Caki2 (cell line): ENCODE measurements around the gene DHX35. TPM values are rescaled to one million over a fixed set of nuclear protein-coding genes. Genes with fewer than 3 reads are reported as not detected.

ENCODE experiments used
- DNase-seq: peaks from one replicate; pipeline ENCODE4 v3.0.0-alpha.2; 2015; ENCODE audit warnings: low read depth
- in situ Hi-C: cut with HindIII; loops from 2 replicates; pipeline ENCODE4 v1.10.0; 2016; ENCODE audit warnings: low sequenced_read_pairs, low pct_unique_long_range_greater_than_20kb, mixed read lengths
- total RNA-seq: library from RNA; depleted of rRNA; stranded (reverse); fragments of >200 nt; shearing (Covaris generic); gene quantifications from 2 replicates; pipeline ENCODE4 v1.2.3, GENCODE V29; 2014; ENCODE audit warnings: low replicate concordance; rRNA removed

The DHX35 gene
- total RNA-seq, 1 experiment from 2014 or later: 14.9 TPM

DNA sequence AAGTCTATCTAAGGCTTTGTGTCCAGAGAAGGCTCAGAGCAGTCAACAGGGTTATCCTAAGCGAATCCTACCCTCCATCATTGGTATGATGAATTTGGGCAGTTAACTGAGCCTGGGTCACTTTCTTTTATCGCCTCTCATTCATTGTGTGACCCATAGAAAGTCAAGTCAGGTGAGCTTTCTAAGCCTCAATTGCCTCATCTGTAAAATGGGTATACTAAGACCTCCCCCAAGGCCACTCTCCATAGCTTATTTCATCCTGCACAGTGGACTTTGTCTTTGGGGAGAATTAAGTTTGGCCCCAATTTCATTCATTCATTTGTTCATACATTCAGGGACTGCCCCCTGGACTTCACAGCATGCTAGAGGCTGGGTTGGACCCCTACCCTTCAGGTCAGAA, 110.5 kb downstream of the DHX35 start:
- DNase-seq: no peak
- in situ Hi-C loops: no loop called here

DNA sequence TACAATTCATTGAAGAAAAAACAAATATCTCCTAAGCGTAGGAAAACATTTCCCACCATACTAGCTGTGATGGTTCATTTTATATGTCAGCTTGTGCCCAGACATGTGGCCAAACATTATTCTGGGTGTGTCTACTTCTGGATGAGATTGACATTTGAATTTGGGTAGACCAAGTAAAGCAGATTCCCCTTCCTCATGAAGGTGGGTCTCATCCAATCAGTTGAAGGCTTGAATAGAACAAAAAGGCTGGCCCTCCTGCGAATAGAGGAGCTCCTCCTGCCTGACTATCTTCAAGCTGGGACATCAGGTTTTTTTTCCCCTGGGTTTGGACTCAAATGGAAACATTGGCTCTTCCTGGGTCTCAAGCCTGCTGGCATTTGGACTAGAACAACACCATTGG, 113.6 kb downstream of the DHX35 start:
- in situ Hi-C loops: no loop called here
- no peak for DNase-seq

- in situ Hi-C loops: no loop called here
- DNase-seq: no peak
These were observed 114.8 kb downstream of the DHX35 start for GRCh38 chr20:39076958-39077357.

- no peak for DNase-seq
- in situ Hi-C loops: no loop called here
These were observed 118.2 kb downstream of the DHX35 start for GRCh38 chr20:39080326-39080725.

- in situ Hi-C loops: no loop called here
These were observed 119.1 kb downstream of the DHX35 start for GRCh38 chr20:39081255-39081654.

GRCh38 chr20:39082622-39083398, 120.7 kb downstream of the DHX35 start:
- in situ Hi-C loops: no loop called here
- DNase-seq: no peak

More at GRCh38 chr20:39081255-39081654, 119.1 kb downstream of the DHX35 start:
- DNase-seq: peak; percentile 44

DNA sequence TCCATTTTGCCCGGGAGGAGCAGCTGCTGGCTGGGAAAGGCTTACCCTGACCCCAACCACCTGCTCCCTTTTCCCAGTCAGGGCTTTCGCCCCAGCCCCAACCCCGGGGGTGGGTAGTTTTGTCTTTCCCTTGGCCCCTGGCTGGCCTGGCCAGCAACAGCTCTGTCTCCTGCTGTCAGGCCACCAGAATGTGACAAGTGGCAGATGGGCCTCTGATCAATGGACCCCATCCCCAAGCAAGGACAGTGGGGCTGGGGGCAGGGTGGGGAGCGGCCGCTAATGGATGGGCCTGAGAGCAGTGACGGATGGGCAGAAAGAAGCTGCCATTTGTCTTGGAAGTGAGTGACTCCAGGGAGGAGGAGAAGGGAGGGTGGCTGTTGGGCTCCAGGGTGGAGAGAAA, 121.6 kb downstream of the DHX35 start:
- in situ Hi-C loops: no loop called here
- DNase-seq: no peak

DNA sequence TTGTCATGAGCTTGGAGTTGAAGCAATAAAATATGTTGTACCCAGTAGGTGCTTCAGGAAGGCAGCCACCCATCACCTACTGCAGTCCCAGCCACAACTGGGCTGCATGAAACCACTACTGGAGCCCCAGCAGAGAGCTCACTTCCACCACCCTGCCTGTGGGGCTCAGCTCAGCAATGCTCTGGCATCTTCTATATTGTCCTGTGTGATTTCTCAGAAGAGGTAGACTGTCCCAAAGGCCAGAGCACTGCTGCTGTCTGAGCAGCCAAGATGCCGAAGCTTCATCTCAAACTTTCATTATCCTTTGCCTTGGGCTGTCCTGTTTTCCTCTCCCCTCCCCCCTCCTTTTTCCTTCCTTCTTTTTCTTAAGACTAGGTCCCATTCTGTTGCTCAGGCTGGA, 126.9 kb downstream of the DHX35 start:
- DNase-seq: no peak
- in situ Hi-C loops: no loop called here

Other genes with a start within 250 kb of the DHX35 start
- not detected in 2 replicates for gene SLC32A1, start 237.9 kb upstream of the DHX35 start, total RNA-seq
- gene ACTR5, start 213.9 kb upstream of the DHX35 start, total RNA-seq: 7.9 and 11.6 TPM in 2 replicates
- gene PPP1R16B, start 156.6 kb upstream of the DHX35 start, total RNA-seq: 0.07 and 0.78 TPM in 2 replicates
- 40.9 and 41.6 TPM in 2 replicates for gene FAM83D, start 35.9 kb upstream of the DHX35 start, total RNA-seq